GM21367 (cell line): ENCODE data around the gene SEC31B.

Experiments
- ATAC-seq: cut with Tn5 transposase; IDR thresholded peaks from one replicate; pipeline ENCODE4 v1.9.1; 2021; ENCODE audit not compliant: unreplicated experiment

The SEC31B gene

GRCh38 chr10:100528921-100529474 is 9.3 kb upstream of the SEC31B start:
- ATAC-seq, result no peak

- ATAC-seq, result no peak
These were observed 8.6 kb upstream of the SEC31B start for GRCh38 chr10:100528123-100528886.

GRCh38 chr10:100524638-100525037 is 5.0 kb upstream of the SEC31B start:
- no peak for ATAC-seq

GRCh38 chr10:100524206-100524605 is 4.5 kb upstream of the SEC31B start:
- ATAC-seq, result no peak

GRCh38 chr10:100522945-100523344 is 3.3 kb upstream of the SEC31B start:
- ATAC-seq, result no peak

- no peak for ATAC-seq
These were observed 2.6 kb upstream of the SEC31B start for GRCh38 chr10:100522107-100522801.

GRCh38 chr10:100520811-100521210 is 1.1 kb upstream of the SEC31B start:
- ATAC-seq, result no peak

GRCh38 chr10:100518761-100519241 is 860 bp downstream of the SEC31B start:
- ATAC-seq, result no peak

- ATAC-seq, result no peak
These were observed 2.8 kb downstream of the SEC31B start for GRCh38 chr10:100516847-100517246.

GRCh38 chr10:100515612-100516011 is 4.0 kb downstream of the SEC31B start:
- ATAC-seq, result no peak

- no peak for ATAC-seq
These were observed 8.9 kb downstream of the SEC31B start for GRCh38 chr10:100510533-100511308.

- no peak for ATAC-seq
These were observed 10.3 kb downstream of the SEC31B start for GRCh38 chr10:100509241-100509840.

GRCh38 chr10:100508691-100509150 is 10.9 kb downstream of the SEC31B start:
- ATAC-seq, result no peak

- ATAC-seq, result no peak
These were observed 11.4 kb downstream of the SEC31B start for GRCh38 chr10:100508266-100508665.

GRCh38 chr10:100507357-100507732 is 12.3 kb downstream of the SEC31B start:
- no peak for ATAC-seq

- no peak for ATAC-seq
These were observed 12.9 kb downstream of the SEC31B start for GRCh38 chr10:100506596-100507356.

GRCh38 chr10:100505164-100505563 is 14.5 kb downstream of the SEC31B start:
- ATAC-seq, result no peak

GRCh38 chr10:100504096-100504495 is 15.6 kb downstream of the SEC31B start:
- no peak for ATAC-seq

GRCh38 chr10:100502926-100503494 is 16.7 kb downstream of the SEC31B start:
- no peak for ATAC-seq

GRCh38 chr10:100501423-100501822 is 18.2 kb downstream of the SEC31B start:
- no peak for ATAC-seq
